HG03196 (cell line): ENCODE results near the gene USP6.
"Not testable (repeated sequence)": the region's sequence is repeated elsewhere in the genome, so short reads cannot be mapped to it uniquely, and the experiment has no call there.

ENCODE experiments used
- ATAC-seq: cut with Tn5 transposase; IDR thresholded peaks from one replicate; pipeline ENCODE4 v1.9.1; 2021; ENCODE audit not compliant: unreplicated experiment

USP6 gene

DNA sequence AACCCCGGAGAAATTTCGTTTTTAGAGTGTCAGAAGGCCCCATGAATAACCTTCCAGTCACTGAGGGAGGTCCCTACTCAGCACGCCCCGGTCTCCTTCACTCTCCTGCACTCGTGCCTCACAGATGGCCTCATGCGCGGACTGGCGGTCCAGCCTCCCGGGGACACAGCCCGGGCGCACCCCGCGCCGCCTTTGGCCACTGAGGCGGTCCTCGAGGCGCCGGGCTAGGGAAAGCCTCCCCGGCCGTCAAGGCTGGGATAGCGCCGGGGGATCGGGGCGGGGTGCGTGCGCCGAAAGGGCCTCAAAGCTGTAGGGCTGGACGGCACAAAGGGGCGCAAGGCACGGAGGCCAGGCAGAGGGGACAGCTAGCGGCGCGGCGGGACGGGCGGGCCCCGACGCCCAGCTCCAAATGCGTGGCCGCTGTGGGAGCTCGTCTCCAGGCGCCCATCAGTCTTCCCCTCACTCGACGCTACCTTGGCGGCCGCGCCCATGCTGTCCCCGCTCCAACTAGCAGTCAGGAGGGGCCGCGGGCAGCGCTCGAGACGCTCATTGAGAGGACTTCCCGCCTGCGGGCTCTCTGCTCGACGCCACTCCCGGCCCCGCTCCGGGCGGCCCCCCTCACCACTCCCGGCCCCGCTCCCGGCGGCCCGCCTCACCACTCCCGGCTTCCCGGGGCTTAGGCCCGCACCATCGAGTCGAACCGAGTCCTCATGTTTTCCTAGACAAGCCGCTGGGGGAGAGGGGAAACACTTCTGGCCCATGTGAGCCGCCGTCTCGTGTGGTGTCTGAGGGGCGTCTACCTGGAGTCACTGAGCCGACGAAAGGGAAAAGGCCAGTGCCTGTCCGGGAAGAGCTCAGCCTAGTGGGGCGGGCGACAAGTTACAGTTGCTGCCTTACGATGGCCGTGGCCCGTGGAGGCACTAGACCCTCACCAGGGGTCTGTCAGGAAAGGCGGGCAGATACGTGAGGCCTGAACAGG, at the start of gene USP6:
Gene USP6 (plus strand): TSS at position 360 of the 979 bp plus-strand sequence. CDS start 14,336 bp downstream, outside the sequence.
- no peak for ATAC-seq

DNA sequence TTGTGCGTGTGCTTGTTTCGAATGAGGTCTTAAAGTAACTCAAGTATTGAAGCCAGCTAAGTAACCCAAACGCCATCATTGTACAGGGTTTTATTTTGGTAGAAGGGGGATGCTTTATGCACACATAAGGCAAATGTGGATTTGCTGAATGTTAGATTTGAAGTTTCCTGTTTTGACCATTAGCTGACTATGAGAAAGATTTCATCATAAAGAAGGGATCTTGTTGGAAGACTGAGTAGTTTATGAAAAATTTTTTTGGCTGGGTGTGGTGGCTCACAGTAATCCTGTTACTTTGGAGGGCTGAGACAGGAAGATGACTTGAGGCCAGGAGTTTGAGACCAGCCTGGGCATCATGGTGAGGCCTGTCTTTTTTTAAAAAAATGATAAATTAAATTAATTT, 47.6 kb upstream of the USP6 start:
- no peak for ATAC-seq

DNA sequence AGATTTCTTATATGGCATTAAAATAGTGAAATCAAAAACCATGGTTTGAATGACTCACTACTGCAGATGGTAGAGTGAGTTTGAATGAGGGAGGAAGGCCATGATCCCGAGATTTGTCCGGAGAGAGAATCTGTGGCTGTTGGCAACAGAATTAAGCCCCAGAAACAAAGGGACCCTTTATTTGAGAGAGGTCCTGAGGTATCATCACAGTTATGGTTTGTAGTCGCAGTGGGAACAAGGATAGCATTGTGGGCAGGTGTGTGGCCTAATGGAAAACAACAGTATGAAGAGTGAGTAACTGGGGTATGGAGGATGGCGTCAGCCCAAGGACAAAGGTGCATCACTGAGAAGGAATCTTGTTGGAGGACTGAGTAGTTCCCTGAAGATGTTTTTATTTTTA, 46.1 kb upstream of the USP6 start:
- ATAC-seq = no peak

DNA sequence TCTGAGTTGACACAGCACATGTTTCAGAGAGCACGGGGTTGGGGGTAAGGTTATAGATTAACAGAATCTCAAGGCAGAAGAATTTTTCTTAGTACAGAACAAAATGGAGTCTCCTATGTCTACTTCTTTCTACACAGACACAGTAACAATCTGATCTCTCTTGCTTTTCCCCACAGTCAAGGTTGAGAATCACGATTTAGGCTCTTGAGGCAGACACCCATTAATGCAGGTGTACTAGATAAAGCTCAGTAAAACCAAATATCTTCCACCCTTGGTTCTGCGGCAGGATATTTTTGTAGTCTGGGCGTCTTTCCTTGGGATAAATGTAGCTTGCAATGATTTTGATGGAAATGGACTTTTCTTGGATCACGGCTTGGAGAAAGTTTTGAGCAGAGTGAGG, 40.4 kb upstream of the USP6 start:
- ATAC-seq = not testable (repeated sequence)

GRCh38 chr17:5077275-5077674, 38.6 kb upstream of the USP6 start:
- not testable (repeated sequence) for ATAC-seq

DNA sequence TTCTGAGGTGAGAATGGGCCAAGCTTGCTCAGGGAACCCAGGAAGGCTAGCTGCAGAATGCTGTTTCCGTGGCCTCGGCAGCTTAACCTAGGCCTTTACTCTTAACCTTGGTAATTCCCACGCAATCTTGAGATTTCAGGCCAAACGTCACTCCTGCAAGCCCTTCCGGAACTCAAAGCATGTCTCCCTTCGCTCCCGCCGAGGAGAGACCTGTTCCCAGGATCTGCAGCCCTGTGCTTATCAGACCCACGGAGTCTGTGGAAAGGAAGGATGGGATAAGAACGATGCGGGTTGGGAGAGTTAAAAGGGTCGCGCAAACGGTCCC, 38.1 kb upstream of the USP6 start:
- ATAC-seq = no peak

- peak; percentile 80 for ATAC-seq
Measured at GRCh38 chr17:5078106-5079028, 37.5 kb upstream of the USP6 start, which contains the start of gene ZFP3. ZFP3 (plus strand) TSS chr17:5078467; CDS start chr17:5091505, 13,038 bp downstream.

DNA sequence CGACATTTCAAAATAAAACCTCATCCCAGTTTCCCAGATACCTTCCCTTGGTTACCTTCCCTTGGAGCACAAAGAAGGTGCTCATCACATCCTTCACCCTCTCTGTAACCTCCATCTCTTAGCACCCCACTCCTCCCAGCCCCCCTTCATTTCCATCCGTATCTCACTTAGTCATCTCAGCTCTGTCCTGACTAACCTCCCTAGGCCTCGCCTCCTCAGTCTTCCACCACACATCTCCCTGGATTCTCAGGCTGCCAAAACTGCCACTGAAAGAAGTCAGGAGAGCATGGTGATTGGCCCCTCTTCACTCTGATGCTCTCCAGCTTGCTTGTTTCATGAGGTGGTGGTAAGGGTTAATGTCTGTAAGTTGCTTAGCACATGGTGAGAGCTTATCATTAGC, 35.2 kb upstream of the USP6 start:
- no peak for ATAC-seq

GRCh38 chr17:5092218-5093010, 23.4 kb upstream of the USP6 start:
- ATAC-seq = no peak

- no peak for ATAC-seq
Measured at GRCh38 chr17:5096731-5097100, 19.1 kb upstream of the USP6 start.

DNA sequence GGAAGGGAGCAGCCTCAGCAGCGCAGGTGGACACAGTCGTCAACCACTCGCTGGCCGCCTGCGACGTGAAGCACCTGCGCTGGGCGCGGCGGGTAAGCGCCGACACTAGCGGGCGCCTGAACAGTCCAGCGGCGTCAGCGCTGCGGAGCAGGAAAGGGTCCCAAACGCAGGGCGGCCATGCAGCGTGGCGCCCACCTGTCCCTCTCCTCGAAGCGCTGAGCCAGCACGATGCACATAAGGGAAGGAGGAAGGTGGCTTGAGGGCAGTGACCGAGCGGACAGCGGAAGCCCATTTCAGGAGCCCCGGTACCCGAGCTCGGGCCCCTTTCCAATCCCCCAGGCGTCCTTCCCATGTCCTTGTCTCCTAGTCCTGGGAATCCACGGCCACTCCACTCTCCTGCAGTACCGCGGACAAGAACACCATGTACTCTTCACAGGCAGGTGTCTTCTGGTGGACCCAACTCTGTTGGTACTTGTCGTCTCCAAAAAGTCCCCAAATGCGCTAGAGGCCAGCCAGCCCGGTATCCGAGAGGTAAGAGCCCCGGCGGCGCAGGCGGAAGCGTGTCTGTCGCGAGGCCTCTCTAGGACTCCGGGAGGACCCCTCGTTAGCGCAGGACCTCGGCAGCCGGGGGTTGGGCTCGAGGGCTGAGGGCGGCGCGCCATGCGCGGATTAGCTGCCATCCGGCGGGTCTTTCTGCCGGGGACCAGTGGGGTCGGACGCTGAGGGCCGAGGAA, 18.6 kb upstream of the USP6 start:
- ATAC-seq = no peak

- ATAC-seq = no peak
Measured at GRCh38 chr17:5099271-5099670, 16.6 kb upstream of the USP6 start.

- ATAC-seq = no peak
Measured at GRCh38 chr17:5100832-5101231, 15.0 kb upstream of the USP6 start.

- no peak for ATAC-seq
Measured at GRCh38 chr17:5110816-5111215, 5.0 kb upstream of the USP6 start.

GRCh38 chr17:5111402-5112204, 4.2 kb upstream of the USP6 start, which contains the start of gene ZNF232:
ZNF232 (minus strand) TSS chr17:5111878; CDS start chr17:5111822, 56 bp downstream.
- ATAC-seq = peak; percentile 86

GRCh38 chr17:5118219-5118618, 2.4 kb downstream of the USP6 start:
- ATAC-seq = no peak

GRCh38 chr17:5120036-5120435, 4.2 kb downstream of the USP6 start:
- ATAC-seq = no peak

DNA sequence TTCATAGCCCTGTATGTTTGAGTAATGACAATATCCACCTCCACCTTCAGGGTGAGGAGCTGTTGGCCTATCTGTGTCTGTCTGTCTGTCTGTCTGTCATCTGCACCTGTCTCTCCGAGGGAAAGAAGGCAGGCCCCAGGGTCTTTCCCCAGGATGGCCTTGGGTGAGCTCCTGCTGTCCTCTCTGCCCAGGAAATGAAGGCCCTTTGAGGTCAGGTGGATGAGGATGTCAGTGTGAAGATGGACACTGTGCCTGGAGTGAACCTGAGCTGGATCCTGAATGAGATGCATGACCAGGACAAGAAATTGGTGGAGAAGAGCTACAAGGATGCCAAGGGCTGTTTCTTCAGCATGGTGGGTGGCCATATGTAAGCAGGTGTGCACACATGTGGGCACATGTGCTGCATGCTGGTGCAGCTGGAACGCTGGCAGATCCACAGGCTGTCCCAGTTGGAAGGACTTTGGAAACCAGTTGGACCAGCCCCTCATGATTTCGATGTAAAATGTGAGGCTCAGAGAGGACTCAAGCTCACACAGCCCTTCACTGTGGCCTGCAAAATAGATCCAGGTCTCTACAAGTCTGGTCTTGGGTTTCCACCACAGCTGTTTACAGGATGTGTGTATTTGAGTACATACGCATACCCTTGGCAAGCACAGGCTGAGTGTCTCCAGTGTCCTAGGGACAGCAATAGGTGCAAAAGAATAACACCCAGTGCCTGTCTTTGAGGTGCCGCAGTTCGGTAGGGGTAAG, 4.8 kb downstream of the USP6 start:
- ATAC-seq = not testable (repeated sequence)
